HepG2 (cell line): Measurements from ENCODE around the gene NDUFAF8. TPM values are rescaled to one million over a fixed set of nuclear protein-coding genes. Genes with fewer than 3 reads are reported as not detected.

Experiments used
- FUBP1 ChIP-seq: sonication (generic); formaldehyde crosslinking; IDR thresholded peaks from 2 replicates; pipeline ENCODE4 v1.5.1; 2020; ENCODE audit warnings: missing genetic modification reagents, mild to moderate bottlenecking, borderline replicate concordance
- KDM1A ChIP-seq: IDR thresholded peaks from 2 replicates; pipeline ENCODE4 v1.6.1; 2016; ENCODE audit warnings: missing compliant biosample characterization
- NCOA2 ChIP-seq: sonication (generic); formaldehyde crosslinking; IDR thresholded peaks from 2 replicates; pipeline ENCODE4 v1.8.0; 2022; ENCODE audit warnings: inconsistent platforms
- NFIB ChIP-seq: sonication (generic); formaldehyde crosslinking; IDR thresholded peaks from 2 replicates; pipeline ENCODE4 v1.9.0; 2021; ENCODE audit warnings: missing genetic modification reagents, mild to moderate bottlenecking, borderline replicate concordance
- SIN3B ChIP-seq: fragments of 150-350 bp; IDR thresholded peaks from 2 replicates; pipeline ENCODE4 v1.6.1; 2014; ENCODE audit warnings: low read length
- SP140L ChIP-seq: sonication (generic); formaldehyde crosslinking; IDR thresholded peaks from 2 replicates; pipeline ENCODE4 v1.4.0; 2020; ENCODE audit warnings: missing genetic modification reagents, borderline replicate concordance
- UBTF ChIP-seq: sonication (generic); formaldehyde crosslinking; IDR thresholded peaks from 2 replicates; pipeline ENCODE4 v1.4.0; 2020; ENCODE audit warnings: mild to moderate bottlenecking, missing genetic modification reagents
- ZNF407 ChIP-seq: sonication (generic); formaldehyde crosslinking; IDR thresholded peaks from one replicate; pipeline ENCODE4 v1.5.1; 2020; ENCODE audit warnings: mild to moderate bottlenecking, missing genetic modification reagents; ENCODE audit errors: not compliant biosample characterization
- ZNF580 ChIP-seq: IDR thresholded peaks from 2 replicates; pipeline ENCODE4 v1.6.1; 2016; ENCODE audit warnings: low read depth, borderline replicate concordance
- ZNF597 ChIP-seq: sonication (generic); formaldehyde crosslinking; IDR thresholded peaks from 2 replicates; pipeline ENCODE4 v1.5.0; 2020; ENCODE audit warnings: missing genetic modification reagents
- ZNF652 ChIP-seq: IDR thresholded peaks from 2 replicates; pipeline ENCODE4 v1.6.1; 2016; ENCODE audit warnings: low read depth, borderline replicate concordance
- ZNF709 ChIP-seq: sonication (generic); formaldehyde crosslinking; IDR thresholded peaks from 2 replicates; pipeline ENCODE4 v1.5.0; 2020; ENCODE audit warnings: mild to moderate bottlenecking, missing genetic modification reagents
- ZSCAN9 ChIP-seq: IDR thresholded peaks from 2 replicates; pipeline ENCODE4 v1.6.1; 2016; ENCODE audit warnings: borderline replicate concordance
- polyA plus RNA-seq, 8 experiments: library from polyadenylated mRNA; depleted of rRNA in 3 of 8; stranded (reverse) in 7 of 8; unstranded in 1 of 8; fragments of >200 nt; fragmentation: Illumina TruSeq in 4 of 8; extraction: Trizol in 4 of 8; gene quantifications; 2 replicates each; pipeline versions ENCODE4 v1.2.1 to v1.2.3, GENCODE V29; 2011 to 2016; ENCODE audit warnings: low read depth in 4 of 8, missing spikeins in 1 of 8, mixed read lengths in 1 of 8; ENCODE audit not compliant: insufficient read depth in 1 of 8
- total RNA-seq, 5 experiments: library from RNA; depleted of rRNA; stranded (reverse); fragments of >200 nt; fragmentation: Illumina TruSeq; extraction: Trizol; gene quantifications; 2 replicates each; pipeline ENCODE4 v1.2.3, GENCODE V29; 2016; ENCODE audit warnings: low read depth in 1 of 5

NDUFAF8 gene
- total and polyA plus RNA-seq, 2 of the 13 experiments (the other 11 are each of a cell fraction or from before 2014, with no cell fraction given) = 75.6 to 233 TPM

GRCh38 chr17:81238815-81239713 is at the start of gene NDUFAF8, which contains the start of gene TEPSIN (continued):
- no peak for TF ChIP-seq ZNF597 (CRISPR knock-in tag)
- TF ChIP-seq UBTF (CRISPR knock-in tag) = peak; percentile 62
- TF ChIP-seq ZNF580 (CRISPR knock-in tag) = 0 out of 2 replicates have a peak, but pooled peaks have one; percentile 30
- no peak for TF ChIP-seq ZSCAN9 (CRISPR knock-in tag)
- no peak for TF ChIP-seq ZNF407 (CRISPR knock-in tag)
- TF ChIP-seq FUBP1 (CRISPR knock-in tag) = no peak
- no peak for TF ChIP-seq NFIB (CRISPR knock-in tag)
- no peak for TF ChIP-seq ZNF652 (CRISPR knock-in tag)
- no peak for TF ChIP-seq SP140L
- no peak for TF ChIP-seq KDM1A (CRISPR knock-in tag)
- TF ChIP-seq ZNF709 (CRISPR knock-in tag) = no peak; the same call in 1 of the 2 replicates
- TF ChIP-seq NCOA2 (CRISPR knock-in tag) = no peak
- peak; percentile 82 for TF ChIP-seq SIN3B
